BJ (cell line): ENCODE results near the gene CITED4. TPM values are rescaled to one million over a fixed set of nuclear protein-coding genes. Genes with fewer than 3 reads are reported as not detected.

Experiments used
- CTCF ChIA-PET: fragments of 350-600 bp; formaldehyde crosslinking; extraction: SDS; loops from one replicate; lab custom pipeline; 2021; ENCODE audit warnings: antibody characterized with exemption, inconsistent platforms; lab: Yijun Ruan, JAX
- POLR2A ChIA-PET: fragments of 300-600 bp; sonication (Branson Sonifier 250); formaldehyde crosslinking; extraction: SDS; loops from one replicate; lab custom pipeline; 2021; ENCODE audit warnings: antibody characterized with exemption; lab: Charles Lee
- DNase-seq: peaks from one replicate; pipeline ENCODE4 v3.0.0-alpha.2; 2011; ENCODE audit warnings: low read depth
- H3K27me3 ChIP-seq: 2 replicates; pipeline ENCODE4 v1.6.0; 2011; ENCODE audit warnings: low read length; ENCODE audit not compliant: control insufficient read depth, insufficient read depth
- H3K36me3 ChIP-seq: 2 replicates; pipeline ENCODE4 v1.5.1; 2011; ENCODE audit warnings: low read length; ENCODE audit not compliant: control insufficient read depth, insufficient read depth
- H3K4me3 ChIP-seq: 2 replicates; pipeline ENCODE4 v1.5.1; 2011; ENCODE audit warnings: low read depth, mild to moderate bottlenecking, control low read depth, low read length
- CTCF ChIP-seq: IDR thresholded peaks from 2 replicates; pipeline ENCODE4 v1.5.1; 2011; ENCODE audit warnings: low read depth, mild to moderate bottlenecking, control low read depth, inconsistent platforms, low read length, moderate library complexity; ENCODE audit not compliant: insufficient read depth
- polyA plus RNA-seq: library from polyadenylated mRNA; depleted of rRNA; stranded (reverse); fragments of >200 nt; gene quantifications from 2 replicates; pipeline ENCODE4 v1.2.3, GENCODE V29; 2011

Gene CITED4
- polyA plus RNA-seq, 1 experiment = 0.80 TPM

GRCh38 chr1:40861224-40862003, 749 bp downstream of the CITED4 start:
- ChIA-PET POLR2A (interaction anchor here (0.6 to 0.9 kb wide), 2 partner anchors 16 to 119 kb away, joined by 3 to 4 read pairs; no protein-coding TSS in a partner anchor), CTCF (interaction anchor here (1.0 to 19.7 kb wide), 6 partner anchors 9 to 98 kb away, joined by 3 to 476 read pairs (median 5); no protein-coding TSS in a partner anchor)
- Histone ChIP-seq H3K4me3 (peak overlapping the region; percentile 54), H3K27me3 (no peaks in the 10 kb centered on the region; the same call in 1 of the 2 replicates), H3K36me3 (no peaks in the 10 kb centered on the region)
- no peak for DNase-seq
- no peak for TF ChIP-seq CTCF

GRCh38 chr1:40860706-40861223, 1.4 kb downstream of the CITED4 start:
- H3K4me3 ChIP-seq = peak overlapping the region; percentile 54
- ChIA-PET POLR2A (no interaction called here), CTCF (interaction anchor here (1.1 to 19.7 kb wide), 5 partner anchors 8 to 91 kb away, joined by 3 to 476 read pairs (median 6); no protein-coding TSS in a partner anchor)
- TF ChIP-seq CTCF = no peak
- no peaks in the 10 kb centered on the region for H3K36me3 ChIP-seq
- H3K27me3 ChIP-seq = no peaks in the 10 kb centered on the region; the same call in 1 of the 2 replicates
- DNase-seq = no peak

DNA sequence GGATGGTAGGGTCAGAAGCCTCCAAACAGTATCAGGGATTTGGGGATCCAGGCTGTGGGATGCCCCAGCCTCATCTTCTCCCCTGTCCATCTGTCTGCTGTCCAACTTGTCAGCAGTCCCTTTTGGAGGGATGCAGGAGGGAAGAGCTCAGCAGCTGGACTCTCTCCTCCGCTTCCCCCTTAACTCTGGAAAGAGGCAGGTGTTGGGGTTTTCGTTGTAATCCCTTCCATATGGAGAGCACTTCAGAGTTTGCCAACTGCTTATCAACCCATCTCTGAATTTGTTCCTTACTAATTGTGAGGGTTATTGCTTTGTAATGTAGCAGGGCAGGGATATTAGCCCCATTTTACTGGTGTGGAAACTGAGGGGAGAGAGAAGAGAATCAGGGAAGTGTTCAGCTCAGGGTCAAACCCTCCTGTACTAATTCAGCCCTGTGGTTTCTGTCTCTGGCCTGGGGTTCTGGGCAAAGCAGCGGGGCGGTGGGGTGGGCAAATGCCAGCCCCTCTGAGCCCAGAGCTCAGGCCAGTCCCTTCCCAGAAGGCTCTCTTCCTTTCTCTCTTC, 3.2 kb downstream of the CITED4 start:
- Histone ChIP-seq H3K4me3 (no peak overlapping the region), H3K27me3 (no peaks in the 10 kb centered on the region; the same call in 1 of the 2 replicates), H3K36me3 (no peaks in the 10 kb centered on the region)
- no peak for DNase-seq
- ChIA-PET CTCF (interaction anchor here (0.9 to 19.7 kb wide), 4 partner anchors 9 to 638 kb away, joined by 3 to 476 read pairs (median 28); no protein-coding TSS in a partner anchor), POLR2A (no interaction called here)
- TF ChIP-seq CTCF = no peak

- ChIA-PET POLR2A (no interaction called here), CTCF (interaction anchor here (0.9 to 19.7 kb wide), 5 partner anchors 8 to 639 kb away, joined by 3 to 476 read pairs (median 3); no protein-coding TSS in a partner anchor)
- no peaks in the 10 kb centered on the region; the same call in 1 of the 2 replicates for H3K27me3 ChIP-seq
- H3K36me3 ChIP-seq = no peaks in the 10 kb centered on the region
- no peak for TF ChIP-seq CTCF
- DNase-seq = no peak
- H3K4me3 ChIP-seq = no peak overlapping the region
These were observed 4.4 kb downstream of the CITED4 start for GRCh38 chr1:40857737-40858136.
